Esophagus squamous epithelium (tissue), 4 donors: ENCODE data around the gene CEP112.

ENCODE experiments used
- POLR2A ChIP-seq, 4 donors: fragments of 450-650 bp; IDR thresholded peaks; one replicate each; pipeline ENCODE4 v1.6.1; 2017; ENCODE audit warnings: antibody characterized with exemption in 4 of 4, mild to moderate bottlenecking in 4 of 4, moderate library complexity in 3 of 4
- TF ChIP-seq, protein P1 (sequence below), 6 experiments: fragments of 450-650 bp in 4 of 6; fragments of 200-600 bp in 2 of 6; sonication (generic) in 2 of 6; IDR thresholded peaks; one replicate each; pipeline ENCODE4 v1.5.1; 2016 to 2019; ENCODE audit warnings: antibody characterized with exemption in 6 of 6, mild to moderate bottlenecking in 4 of 6, moderate library complexity in 4 of 6

DNA sequence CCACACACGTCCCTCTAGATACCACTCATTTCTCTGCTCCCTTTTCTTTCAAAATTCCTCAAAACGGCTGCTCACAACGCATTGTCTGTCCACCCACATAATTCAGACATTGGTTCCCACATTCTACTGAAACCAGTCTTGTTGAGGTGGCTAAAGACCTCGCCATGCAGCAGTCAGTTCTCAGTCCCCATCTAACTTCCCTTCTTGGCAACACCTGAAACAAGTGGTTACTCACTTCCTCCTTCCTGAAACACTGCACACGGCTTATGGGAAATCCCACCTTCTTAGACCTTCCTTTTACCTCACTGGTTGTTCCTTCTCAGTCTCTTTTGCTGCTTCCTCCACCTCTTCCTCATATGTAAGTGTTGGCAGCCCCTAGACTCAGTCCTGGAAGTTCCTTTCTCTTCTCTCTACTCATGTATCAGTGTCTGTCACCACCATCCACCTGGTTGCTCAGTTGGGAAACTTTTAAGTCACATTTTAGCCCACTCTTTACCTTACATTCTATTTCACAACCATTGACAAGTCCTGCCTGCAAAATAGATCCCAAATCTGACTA lies 277.1 kb downstream of the CEP112 start:
- TF ChIP-seq, protein P1, sequence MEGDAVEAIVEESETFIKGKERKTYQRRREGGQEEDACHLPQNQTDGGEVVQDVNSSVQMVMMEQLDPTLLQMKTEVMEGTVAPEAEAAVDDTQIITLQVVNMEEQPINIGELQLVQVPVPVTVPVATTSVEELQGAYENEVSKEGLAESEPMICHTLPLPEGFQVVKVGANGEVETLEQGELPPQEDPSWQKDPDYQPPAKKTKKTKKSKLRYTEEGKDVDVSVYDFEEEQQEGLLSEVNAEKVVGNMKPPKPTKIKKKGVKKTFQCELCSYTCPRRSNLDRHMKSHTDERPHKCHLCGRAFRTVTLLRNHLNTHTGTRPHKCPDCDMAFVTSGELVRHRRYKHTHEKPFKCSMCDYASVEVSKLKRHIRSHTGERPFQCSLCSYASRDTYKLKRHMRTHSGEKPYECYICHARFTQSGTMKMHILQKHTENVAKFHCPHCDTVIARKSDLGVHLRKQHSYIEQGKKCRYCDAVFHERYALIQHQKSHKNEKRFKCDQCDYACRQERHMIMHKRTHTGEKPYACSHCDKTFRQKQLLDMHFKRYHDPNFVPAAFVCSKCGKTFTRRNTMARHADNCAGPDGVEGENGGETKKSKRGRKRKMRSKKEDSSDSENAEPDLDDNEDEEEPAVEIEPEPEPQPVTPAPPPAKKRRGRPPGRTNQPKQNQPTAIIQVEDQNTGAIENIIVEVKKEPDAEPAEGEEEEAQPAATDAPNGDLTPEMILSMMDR (IDR thresholded peaks at IDR 0.05): no peak
- TF ChIP-seq POLR2A (IDR thresholded peaks at IDR 0.05): no peak
